Suppressor macrophage treated with lipopolysaccharide for 1 hour (primary cell): ENCODE data around the gene CREBBP.
"Not testable (repeated sequence)": the region's sequence is repeated elsewhere in the genome, so short reads cannot be mapped to it uniquely, and the experiment has no call there.

Source experiments
- DNase-seq, 3 donors: peaks; one replicate each; pipeline ENCODE4 v3.0.0-alpha.2; 2020 to 2022

The CREBBP gene

GRCh38 chr16:3880623-3881498 is at the start of gene CREBBP:
CREBBP (minus strand) TSS chr16:3880713; CDS start chr16:3879916, 797 bp downstream.
- peak; percentile 91 to 98 (median 97) for DNase-seq

GRCh38 chr16:3927147-3927546 is 46.6 kb upstream of the CREBBP start:
- DNase-seq, result not testable (repeated sequence)

DNA sequence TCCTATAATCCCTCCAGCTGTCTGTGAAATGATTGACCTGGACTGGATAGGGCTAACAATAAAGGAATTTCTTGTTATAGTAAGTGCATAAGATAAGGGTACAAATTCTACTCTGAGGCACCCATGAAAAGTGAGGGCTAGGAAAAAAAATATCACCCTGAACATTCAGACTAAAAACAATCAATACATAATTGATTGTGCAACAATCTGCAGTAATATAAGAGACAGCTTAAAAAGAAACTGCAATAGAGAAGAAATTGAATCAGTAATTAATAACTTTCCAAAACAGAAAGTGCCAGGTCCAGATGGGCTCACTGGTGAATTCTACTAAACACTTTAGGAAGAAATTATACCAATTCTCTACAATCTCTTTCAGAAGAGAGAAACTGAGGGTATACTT is 44.2 kb upstream of the CREBBP start:
- no peak for DNase-seq

DNA sequence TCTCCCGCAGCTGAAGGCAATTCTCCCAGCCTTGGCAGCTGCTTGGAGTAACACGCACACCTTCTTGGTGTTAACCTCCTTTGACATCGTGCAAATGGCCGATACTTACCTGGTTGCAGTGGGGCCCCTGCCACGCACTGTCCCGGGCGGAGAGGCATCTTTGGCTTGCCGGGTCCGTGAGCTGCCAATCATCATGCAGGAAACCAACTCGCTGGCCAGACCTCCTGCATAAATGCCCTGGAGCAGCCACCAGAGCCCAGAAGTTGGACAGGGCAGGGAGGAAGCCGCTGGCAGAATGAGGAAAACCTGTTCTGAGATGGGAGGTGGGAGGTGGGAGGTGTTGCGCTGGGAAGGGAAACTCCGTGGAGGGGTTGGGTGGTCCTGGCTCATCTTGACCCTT is 41.7 kb upstream of the CREBBP start:
- no peak for DNase-seq

DNA sequence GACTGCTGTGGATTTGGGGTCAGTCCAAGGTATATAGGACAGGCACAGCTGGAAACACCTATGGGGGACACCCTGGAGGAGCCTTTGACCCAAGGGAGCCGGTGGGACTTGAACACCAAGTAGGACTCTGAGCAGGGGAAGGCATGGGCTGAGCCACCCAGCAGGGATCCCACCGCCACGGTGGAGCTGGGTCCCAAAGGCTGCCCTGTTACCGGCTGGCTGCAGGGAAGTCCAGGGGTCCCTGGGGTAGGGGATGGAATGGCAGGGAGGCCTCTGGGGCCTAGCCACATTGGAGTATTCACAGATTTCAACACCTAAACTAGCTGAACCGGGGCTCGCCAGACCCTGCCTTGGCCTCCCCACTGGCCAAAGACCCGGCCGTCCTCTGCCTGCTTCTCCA is 39.7 kb upstream of the CREBBP start:
- no peak for DNase-seq

- DNase-seq, result no peak
Measured at GRCh38 chr16:3919413-3919812, 38.9 kb upstream of the CREBBP start.

GRCh38 chr16:3915426-3916260 is 35.1 kb upstream of the CREBBP start:
- no peak for DNase-seq

GRCh38 chr16:3912897-3913296 is 32.4 kb upstream of the CREBBP start:
- DNase-seq, result no peak

DNA sequence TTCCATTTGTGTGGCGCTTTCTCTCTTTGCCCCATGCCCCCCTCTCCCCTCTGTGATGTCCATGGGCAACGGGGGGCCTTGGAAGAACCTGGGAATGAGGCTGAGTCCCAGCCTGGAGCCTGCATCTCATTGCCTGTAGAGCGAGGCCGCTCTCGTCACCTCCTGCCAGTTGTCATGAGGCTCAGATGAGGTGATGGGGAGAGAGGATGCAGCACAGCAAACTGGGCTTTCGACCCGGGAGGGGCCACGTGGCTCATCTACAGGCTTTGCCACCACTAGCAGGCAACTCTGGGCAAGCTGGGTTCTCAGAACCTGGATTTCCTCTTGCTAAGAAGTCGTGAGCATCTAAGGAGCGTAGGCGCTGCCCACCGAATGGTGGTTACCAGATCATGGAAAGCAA is 31.9 kb upstream of the CREBBP start:
- no peak for DNase-seq

DNA sequence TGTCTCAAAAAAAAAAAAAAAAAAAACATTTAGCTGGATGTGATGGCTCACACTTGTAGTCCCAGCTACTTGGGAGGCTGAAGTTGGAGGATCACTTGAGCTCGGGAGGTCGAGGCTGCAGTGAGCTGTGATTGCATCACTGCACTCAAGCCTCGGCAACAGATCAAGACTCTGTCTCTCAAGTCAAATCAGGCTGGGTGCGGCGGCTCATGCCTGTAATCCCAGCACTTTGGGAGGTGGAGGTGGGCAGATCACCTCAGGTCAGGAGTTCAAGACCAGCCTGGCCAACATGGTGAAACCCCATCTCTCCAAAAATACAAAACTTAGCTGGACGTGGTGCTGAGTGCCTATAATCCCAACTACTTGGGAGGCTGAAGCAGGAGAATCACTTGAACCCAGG is 31.2 kb upstream of the CREBBP start:
- DNase-seq, result not testable (repeated sequence)

GRCh38 chr16:3909791-3910583 is 29.5 kb upstream of the CREBBP start:
- DNase-seq, result no peak

GRCh38 chr16:3908951-3909437 is 28.5 kb upstream of the CREBBP start:
- DNase-seq, result no peak

DNA sequence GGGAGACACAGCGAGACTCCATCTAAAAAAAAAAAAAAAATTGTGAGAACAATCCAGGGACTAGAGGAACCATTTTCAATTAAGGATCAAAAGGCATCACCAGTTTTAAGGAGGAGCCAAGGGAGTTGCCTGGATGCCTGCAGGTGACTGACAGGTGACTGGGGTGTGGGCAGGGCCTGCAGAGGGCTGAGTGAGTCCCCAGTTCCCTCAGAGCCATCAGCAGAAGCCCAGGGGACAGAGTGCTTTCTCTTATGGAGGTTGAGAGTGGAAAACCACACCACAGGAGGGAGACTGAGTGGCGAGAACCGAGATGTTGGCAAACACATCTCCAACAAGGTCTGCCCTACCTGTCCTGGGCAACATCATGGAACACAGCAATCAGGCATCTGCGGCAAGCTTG is 27.1 kb upstream of the CREBBP start:
- no peak for DNase-seq

GRCh38 chr16:3906363-3906762 is 25.9 kb upstream of the CREBBP start:
- no peak for DNase-seq

DNA sequence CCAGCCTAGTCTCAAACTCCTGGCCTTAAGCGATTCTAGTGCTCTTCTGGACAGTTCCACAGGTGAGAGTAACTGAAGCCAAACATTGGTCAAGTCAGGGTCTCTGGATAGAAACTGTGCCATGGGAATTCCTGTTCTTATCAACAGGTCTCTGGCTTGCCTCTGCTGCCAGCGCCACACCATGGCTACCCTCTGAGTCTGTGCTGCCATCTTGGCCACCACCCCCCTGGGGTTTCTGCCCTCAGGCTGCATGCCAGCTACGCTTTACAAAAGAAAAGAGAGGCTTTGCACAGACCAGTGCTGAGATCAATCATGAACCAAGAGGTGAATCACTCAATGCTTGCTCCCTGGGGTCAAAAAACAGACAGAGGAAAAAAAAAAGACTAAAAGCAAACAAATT is 24.4 kb upstream of the CREBBP start:
- no peak for DNase-seq

DNA sequence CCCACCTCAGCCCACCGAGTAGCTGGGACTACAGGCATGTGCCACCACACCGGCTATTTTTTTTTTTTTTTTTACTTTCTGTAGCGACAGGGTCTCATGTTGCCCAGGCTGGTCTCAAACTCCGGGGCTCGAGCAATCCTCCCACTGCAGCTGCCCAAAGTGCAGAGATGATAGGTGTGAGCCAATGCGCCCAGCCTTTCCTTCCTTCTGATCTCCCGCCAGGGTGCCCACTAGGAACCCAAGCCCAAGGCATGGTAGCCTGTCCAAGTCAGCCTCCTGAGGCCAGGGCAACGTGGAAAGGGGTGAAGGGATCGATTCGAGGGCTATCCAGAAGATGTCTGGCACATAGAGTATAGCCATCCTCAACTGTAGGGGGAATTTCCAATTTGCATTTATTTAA is 9.6 kb upstream of the CREBBP start:
- no peak for DNase-seq

DNA sequence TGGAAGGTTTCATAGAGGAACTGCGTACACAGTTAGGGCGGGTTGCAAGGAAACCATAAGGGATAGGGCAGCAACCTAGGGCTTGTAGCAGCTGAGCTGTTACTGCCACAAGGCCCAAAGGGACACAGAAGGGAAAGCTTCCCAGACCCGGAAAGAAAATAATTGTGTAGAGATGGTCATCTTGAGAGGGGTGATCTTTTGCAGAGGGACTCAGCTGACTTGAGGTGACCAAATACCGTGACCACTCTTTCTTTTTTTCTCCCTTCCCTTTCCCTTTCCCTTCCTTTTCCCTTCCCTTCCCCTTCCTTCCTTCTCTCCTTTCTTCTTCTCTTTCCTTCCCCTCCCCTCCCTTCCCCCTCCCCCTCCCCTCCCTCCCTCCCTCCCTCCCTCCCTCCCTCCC is 8.5 kb upstream of the CREBBP start:
- no peak for DNase-seq

DNA sequence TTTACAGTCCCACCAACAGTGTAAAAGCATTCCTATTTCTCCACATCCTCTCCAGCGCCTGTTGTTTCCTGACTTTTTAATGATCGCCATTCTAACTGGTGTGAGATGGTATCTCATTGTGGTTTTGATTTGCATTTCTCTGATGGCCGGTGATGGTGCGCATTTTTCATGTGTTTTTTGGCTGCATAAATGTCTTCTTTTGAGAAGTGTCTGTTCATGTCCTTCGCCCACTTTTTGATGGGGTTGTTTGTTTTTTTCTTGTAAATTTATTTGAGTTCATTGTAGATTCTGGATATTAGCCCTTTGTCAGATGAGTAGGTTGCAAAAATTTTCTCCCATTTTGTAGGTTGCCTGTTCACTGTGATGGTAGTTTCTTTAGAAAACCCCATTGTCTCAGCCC is 5.5 kb upstream of the CREBBP start:
- not testable (repeated sequence) for DNase-seq

- DNase-seq, result no peak
Measured at GRCh38 chr16:3884398-3884797, 3.9 kb upstream of the CREBBP start.

GRCh38 chr16:3882531-3882930 is 2.0 kb upstream of the CREBBP start:
- DNase-seq, result no peak

DNA sequence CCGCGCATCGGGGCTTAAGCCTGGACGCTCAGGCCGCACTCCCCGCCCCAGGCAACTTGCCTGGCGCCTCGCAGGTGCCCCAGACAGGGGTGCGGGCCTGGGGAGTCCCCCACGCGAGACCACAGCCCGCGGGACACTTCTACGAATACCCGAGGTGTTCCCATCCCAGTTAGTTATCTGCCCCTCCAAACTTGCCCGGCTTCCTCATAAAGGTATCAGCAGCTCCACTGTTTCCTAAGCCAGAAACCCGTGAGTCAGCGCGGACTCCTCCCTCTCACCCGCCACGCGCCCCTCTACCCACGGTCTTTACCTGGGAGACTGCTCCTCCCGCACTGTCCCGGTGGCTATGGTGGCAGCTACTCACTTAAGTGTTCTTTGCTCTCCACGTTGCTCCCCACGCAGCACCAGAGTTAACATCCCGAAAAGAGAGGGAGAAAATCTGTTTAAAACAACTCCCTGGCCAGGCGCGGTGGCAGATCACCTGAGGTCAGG is 1.0 kb upstream of the CREBBP start:
- no peak for DNase-seq

DNA sequence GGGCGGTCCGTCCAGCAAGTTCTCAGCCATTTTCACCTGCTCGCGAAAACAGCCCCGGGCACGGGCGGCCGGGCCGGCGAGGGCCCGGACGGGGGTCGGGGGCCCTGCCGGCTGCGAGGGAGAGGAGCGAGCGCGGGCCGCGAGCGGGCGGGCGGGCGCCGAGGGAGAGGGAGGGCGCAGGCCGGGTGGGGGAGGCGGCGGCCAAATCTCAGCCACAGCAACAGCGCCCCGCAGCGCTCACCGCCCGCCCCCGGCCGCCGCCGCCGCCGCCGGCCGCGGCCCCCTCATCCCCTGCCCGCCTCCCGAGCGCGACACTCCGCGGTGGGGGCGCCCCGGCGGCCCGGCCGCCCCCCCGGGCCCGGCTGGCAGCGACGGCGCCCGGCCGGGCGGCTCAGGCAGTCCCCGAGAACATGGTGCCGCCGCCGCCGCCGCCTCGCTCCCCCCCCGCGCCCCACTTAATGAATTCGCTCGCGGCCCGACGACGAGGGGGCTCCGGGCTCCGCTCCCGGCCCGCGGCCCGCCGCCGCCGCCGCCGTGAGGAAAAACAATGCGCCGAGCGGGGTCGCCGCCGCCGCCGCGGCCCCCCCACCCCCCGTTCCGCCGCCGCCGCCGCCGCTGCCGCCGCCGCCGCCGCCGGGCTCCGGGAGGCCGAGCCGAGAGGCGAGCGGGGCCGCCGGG is 487 bp downstream of the CREBBP start:
- peak; percentile 73 to 92 (median 79) for DNase-seq
